OCI-LY3 (cell line): ENCODE measurements around the gene TTC21B.

Source experiments
- H2AFZ ChIP-seq: fragments of 200-600, 300-600 bp; shearing (Covaris generic); 2 replicates; pipeline ENCODE4 v1.6.0; 2014; ENCODE audit warnings: antibody characterized with exemption, low read depth, low read length
- H3K27ac ChIP-seq: fragments of 200-600, 300-600 bp; sonication (generic); 2 replicates; pipeline ENCODE4 v1.5.1; 2014; ENCODE audit warnings: mild to moderate bottlenecking, low read length, moderate library complexity, mixed read lengths
- H3K27me3 ChIP-seq: fragments of 200-600, 300-600 bp; sonication (generic); 2 replicates; pipeline ENCODE4 v1.6.1; 2014; ENCODE audit warnings: low read depth, low read length, mixed read lengths
- H3K36me3 ChIP-seq: fragments of 200-600, 300-600 bp; sonication (generic); replicated peaks from 2 replicates; pipeline ENCODE3; 2014; ENCODE audit warnings: low read depth, low read length, mixed read lengths
- H3K4me1 ChIP-seq: fragments of 300-600, 200-600 bp; sonication (generic); 2 replicates; pipeline ENCODE4 v1.6.1; 2014; ENCODE audit warnings: low read length, mixed read lengths
- H3K4me2 ChIP-seq: fragments of 200-600, 300-600 bp; sonication (generic); 2 replicates; pipeline ENCODE4 v1.6.1; 2014; ENCODE audit warnings: low read length, mixed read lengths
- H3K4me3 ChIP-seq: fragments of 300-600, 200-600 bp; sonication (generic); 2 replicates; pipeline ENCODE4 v1.5.1; 2014; ENCODE audit warnings: antibody characterized with exemption, mild to moderate bottlenecking, low read length, moderate library complexity
- H3K79me2 ChIP-seq: fragments of 300-600, 200-600 bp; shearing (Covaris generic); 2 replicates; pipeline ENCODE4 v1.6.1; 2014; ENCODE audit warnings: mild to moderate bottlenecking, low read length, mixed read lengths
- H3K9ac ChIP-seq: fragments of 300-600, 200-600 bp; shearing (Covaris generic); 2 replicates; pipeline ENCODE4 v1.6.0; 2014; ENCODE audit warnings: mild to moderate bottlenecking, low read length, moderate library complexity
- H3K9me3 ChIP-seq: fragments of 200-600, 300-600 bp; shearing (Covaris generic); 2 replicates; pipeline ENCODE4 v1.6.1; 2014; ENCODE audit warnings: low read length, mixed read lengths; ENCODE audit not compliant: insufficient read depth
- H4K20me1 ChIP-seq: fragments of 200-600, 300-600 bp; sonication (generic); 2 replicates; pipeline ENCODE4 v1.6.1; 2016; ENCODE audit warnings: low read length, mixed read lengths; ENCODE audit not compliant: insufficient read depth
- EZH2phosphoT487 ChIP-seq: fragments of 200-600 bp; shearing (Covaris generic); IDR thresholded peaks from 2 replicates; pipeline ENCODE4 v1.6.1; 2018; ENCODE audit warnings: antibody characterized with exemption, mixed run types, low read depth
- TF ChIP-seq, protein P1 (sequence below): fragments of 200-600, 300-600 bp; sonication (generic); IDR thresholded peaks from 2 replicates; pipeline ENCODE4 v1.5.1; 2014; ENCODE audit warnings: antibody characterized with exemption, low read length, low read depth

Gene TTC21B

DNA sequence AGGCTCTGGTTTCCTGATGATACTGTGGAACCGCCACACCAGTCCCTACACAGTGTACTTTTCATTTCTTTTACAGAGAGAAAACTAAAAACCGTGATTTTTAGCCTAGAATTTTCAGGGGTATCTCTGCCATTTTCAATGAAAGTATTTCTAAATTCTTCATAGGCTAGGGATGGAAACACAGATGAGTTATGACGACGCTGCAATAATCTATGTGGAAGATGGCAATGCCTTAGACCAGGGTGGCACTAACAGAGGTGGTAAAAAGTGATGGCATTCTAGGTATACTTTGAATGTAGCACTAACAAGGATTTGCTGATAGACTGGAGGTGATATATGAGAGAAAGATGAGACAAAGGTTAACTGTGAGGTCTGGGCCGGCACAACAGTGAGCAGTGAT, 56.5 kb downstream of the TTC21B start:
- Histone ChIP-seq H2AFZ (no peak overlapping the region), H3K79me2 (no peaks in the 10 kb centered on the region), H3K27ac (peak overlapping the region; percentile 86), H3K9me3 (no peaks in the 10 kb centered on the region), H3K9ac (peak overlapping the region; percentile 4; the same call in 1 of the 2 replicates), H3K4me2 (peak overlapping the region; percentile 73), H3K4me1 (peaks cover 39% of the 10 kb centered on the region), H3K4me3 (peak overlapping the region; percentile 42), H3K36me3 (peaks cover 27% of the 10 kb centered on the region), H3K27me3 (no peaks in the 10 kb centered on the region), H4K20me1 (no peaks in the 10 kb centered on the region)
- TF ChIP-seq, protein P1, sequence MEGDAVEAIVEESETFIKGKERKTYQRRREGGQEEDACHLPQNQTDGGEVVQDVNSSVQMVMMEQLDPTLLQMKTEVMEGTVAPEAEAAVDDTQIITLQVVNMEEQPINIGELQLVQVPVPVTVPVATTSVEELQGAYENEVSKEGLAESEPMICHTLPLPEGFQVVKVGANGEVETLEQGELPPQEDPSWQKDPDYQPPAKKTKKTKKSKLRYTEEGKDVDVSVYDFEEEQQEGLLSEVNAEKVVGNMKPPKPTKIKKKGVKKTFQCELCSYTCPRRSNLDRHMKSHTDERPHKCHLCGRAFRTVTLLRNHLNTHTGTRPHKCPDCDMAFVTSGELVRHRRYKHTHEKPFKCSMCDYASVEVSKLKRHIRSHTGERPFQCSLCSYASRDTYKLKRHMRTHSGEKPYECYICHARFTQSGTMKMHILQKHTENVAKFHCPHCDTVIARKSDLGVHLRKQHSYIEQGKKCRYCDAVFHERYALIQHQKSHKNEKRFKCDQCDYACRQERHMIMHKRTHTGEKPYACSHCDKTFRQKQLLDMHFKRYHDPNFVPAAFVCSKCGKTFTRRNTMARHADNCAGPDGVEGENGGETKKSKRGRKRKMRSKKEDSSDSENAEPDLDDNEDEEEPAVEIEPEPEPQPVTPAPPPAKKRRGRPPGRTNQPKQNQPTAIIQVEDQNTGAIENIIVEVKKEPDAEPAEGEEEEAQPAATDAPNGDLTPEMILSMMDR = no peak
- TF ChIP-seq EZH2phosphoT487 = no peak

DNA sequence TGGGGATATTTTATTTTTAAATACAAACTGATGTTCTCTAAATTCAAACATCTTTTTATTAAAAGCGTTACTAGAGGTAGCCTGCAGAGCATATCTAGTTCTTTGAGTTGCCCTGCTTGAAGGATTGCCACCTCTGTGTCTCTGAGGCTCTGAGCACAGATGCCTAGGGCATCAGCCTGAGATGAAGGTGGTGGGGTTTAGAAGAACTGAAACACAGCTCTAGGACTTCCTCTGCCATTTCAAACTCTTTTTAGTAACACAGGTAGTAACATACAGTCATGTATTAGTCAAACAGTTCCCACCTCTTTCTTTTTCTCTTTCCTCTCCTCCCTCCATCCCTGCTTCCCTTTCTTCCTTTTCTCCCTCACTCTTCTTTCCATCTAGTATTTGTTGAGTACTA, 57.6 kb downstream of the TTC21B start:
- H3K36me3 ChIP-seq = peaks cover 27% of the 10 kb centered on the region
- H4K20me1 ChIP-seq = no peaks in the 10 kb centered on the region
- H3K4me1 ChIP-seq = peaks cover 39% of the 10 kb centered on the region
- H3K27me3 ChIP-seq = no peaks in the 10 kb centered on the region
- TF ChIP-seq, protein P1 = no peak
- TF ChIP-seq EZH2phosphoT487 = no peak
- no peaks in the 10 kb centered on the region for H3K9me3 ChIP-seq
- peak overlapping the region; percentile 86 for H3K27ac ChIP-seq
- H3K4me2 ChIP-seq = peak overlapping the region; percentile 73
- no peaks in the 10 kb centered on the region for H3K79me2 ChIP-seq
- peak overlapping the region; percentile 34 for H3K9ac ChIP-seq
- peak overlapping the region; percentile 43 for H3K4me3 ChIP-seq
- H2AFZ ChIP-seq = no peak overlapping the region

DNA sequence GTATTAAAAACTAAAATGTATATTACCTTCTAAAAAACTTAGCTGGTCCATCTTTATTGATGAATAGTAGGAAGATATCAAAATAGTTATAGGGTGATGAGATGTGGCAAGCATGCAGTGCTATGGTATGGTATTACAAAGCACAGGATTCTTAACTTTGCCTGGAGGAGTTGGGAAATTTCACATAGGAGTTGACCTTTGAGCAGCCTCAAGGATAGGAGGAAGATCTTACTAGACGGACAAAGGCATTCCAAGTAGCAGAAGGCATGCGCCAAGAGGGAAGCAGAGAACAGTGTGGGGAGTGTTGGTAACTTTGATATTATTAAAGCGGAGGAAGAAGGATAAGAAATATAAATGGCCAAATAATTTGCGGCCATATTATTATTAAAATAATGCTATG, 60.0 kb downstream of the TTC21B start:
- Histone ChIP-seq H3K79me2 (no peaks in the 10 kb centered on the region), H3K4me3 (no peak overlapping the region), H2AFZ (no peak overlapping the region), H3K4me2 (no peak overlapping the region), H3K9me3 (no peaks in the 10 kb centered on the region), H4K20me1 (no peaks in the 10 kb centered on the region), H3K36me3 (peaks cover 30% of the 10 kb centered on the region), H3K27ac (no peak overlapping the region), H3K27me3 (no peaks in the 10 kb centered on the region), H3K4me1 (peaks cover 39% of the 10 kb centered on the region), H3K9ac (no peak overlapping the region)
- TF ChIP-seq EZH2phosphoT487 = no peak
- TF ChIP-seq, protein P1 = no peak

DNA sequence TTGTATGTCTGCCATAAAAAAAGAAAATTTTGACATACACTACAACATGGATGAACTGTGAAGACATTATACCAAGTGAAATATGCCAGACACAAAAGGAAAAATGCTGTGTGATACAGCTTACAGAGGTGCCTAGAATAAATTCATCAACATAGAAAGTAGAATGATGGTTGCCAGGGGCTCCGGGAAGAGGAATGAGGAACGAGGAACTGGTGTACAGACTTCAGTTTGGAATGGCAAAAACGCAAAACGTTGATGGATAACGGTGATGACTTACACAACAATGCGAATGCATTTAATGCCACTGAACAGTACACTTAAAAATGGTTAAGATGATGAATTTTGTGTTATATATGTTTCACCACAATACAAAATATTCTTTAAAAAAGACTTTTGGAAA, 61.0 kb downstream of the TTC21B start:
- no peak for TF ChIP-seq EZH2phosphoT487
- TF ChIP-seq, protein P1 = no peak
- Histone ChIP-seq H4K20me1 (no peaks in the 10 kb centered on the region), H2AFZ (no peak overlapping the region), H3K4me1 (peaks cover 36% of the 10 kb centered on the region), H3K36me3 (peaks cover 24% of the 10 kb centered on the region), H3K9ac (no peak overlapping the region), H3K4me3 (no peak overlapping the region), H3K27ac (no peak overlapping the region), H3K79me2 (no peaks in the 10 kb centered on the region), H3K4me2 (no peak overlapping the region), H3K9me3 (no peaks in the 10 kb centered on the region), H3K27me3 (no peaks in the 10 kb centered on the region)
